A549 (cell line): ENCODE measurements around the gene GRAMD2B. TPM values are rescaled to one million over a fixed set of nuclear protein-coding genes. Genes with fewer than 3 reads are reported as not detected.

Source experiments
- ATAC-seq, 2 experiments: fragments of 200-7000 bp in 1 of 2; fragments of >200 bp in 1 of 2; cut with Nextera tagmentation in 1 of 2; cut with Tn5 transposase in 1 of 2; 3 replicates each; pipeline versions ENCODE4 v1.8.0 to v1.9.1; 2018 to 2020; ENCODE audit warnings: mild to moderate bottlenecking in 1 of 2, moderate library complexity in 1 of 2
- CTCF ChIA-PET: fragments of 300-600 bp; sonication (Branson Sonifier 250); formaldehyde crosslinking; extraction: SDS; loops from one replicate; lab custom pipeline; 2021; ENCODE audit warnings: antibody characterized with exemption, inconsistent platforms; lab: Yijun Ruan, JAX
- POLR2A ChIA-PET: fragments of 350-600 bp; formaldehyde crosslinking; extraction: SDS; loops from one replicate; lab custom pipeline; 2021; ENCODE audit warnings: antibody characterized with exemption, inconsistent platforms; lab: Yijun Ruan, JAX
- DNase-seq, 2 experiments: peaks; one replicate each; pipeline versions ENCODE4 v3.0.0 to v3.0.0-alpha.2; 2011 to 2016; ENCODE audit warnings: low read depth in 1 of 2, low spot score in 1 of 2
- FAIRE-seq: peaks from 2 replicates; lab custom pipeline; 2011; peaks lifted over from hg19 to GRCh38; lab: Jason Lieb, UNC
- H3K27ac ChIP-seq, 2 experiments: fragments of >200 bp; sonication (Bioruptor Twin); formaldehyde crosslinking; 3 replicates each; pipeline ENCODE4 v1.5.1; 2016 to 2017
- H3K4me1 ChIP-seq: fragments of >200 bp; sonication (Bioruptor Twin); formaldehyde crosslinking; 3 replicates; pipeline ENCODE4 v1.6.1; 2016
- H3K4me2 ChIP-seq: fragments of >200 bp; sonication (Bioruptor Twin); formaldehyde crosslinking; 3 replicates; pipeline ENCODE4 v1.6.1; 2016
- H3K4me3 ChIP-seq: fragments of >200 bp; sonication (Bioruptor Twin); formaldehyde crosslinking; 3 replicates; pipeline ENCODE4 v1.5.1; 2016
- H3K9me3 ChIP-seq: fragments of >200 bp; sonication (Bioruptor Twin); formaldehyde crosslinking; 3 replicates; pipeline ENCODE4 v1.6.1; 2016
- CBX2 ChIP-seq: fragments of 200-600 bp; sonication (generic); IDR thresholded peaks from 2 replicates; pipeline ENCODE4 v1.6.1; 2016; ENCODE audit warnings: low read depth, mild to moderate bottlenecking, borderline replicate concordance
- CHD2 ChIP-seq: fragments of 150-350 bp; IDR thresholded peaks from 2 replicates; pipeline ENCODE4 v1.6.1; 2014; ENCODE audit warnings: low read length; ENCODE audit not compliant: partially characterized antibody
- EHF ChIP-seq: fragments of 250-450 bp; sonication (Bioruptor Pico); IDR thresholded peaks from 2 replicates; pipeline ENCODE4 v1.5.0; 2020; ENCODE audit warnings: mild to moderate bottlenecking
- ESRRA ChIP-seq: fragments of 150-350 bp; IDR thresholded peaks from 2 replicates; pipeline ENCODE4 v1.6.1; 2014; ENCODE audit warnings: mild to moderate bottlenecking, low read length, borderline replicate concordance
- FOSL2 ChIP-seq, 2 experiments: fragments of 450-650 bp in 1 of 2; fragments of >200 bp in 1 of 2; sonication (Bioruptor Twin) in 1 of 2; formaldehyde crosslinking; IDR thresholded peaks; 2 replicates each; pipeline versions ENCODE4 v1.5.0 to v1.6.1; 2016 to 2020; ENCODE audit warnings: mild to moderate bottlenecking in 1 of 2, moderate library complexity in 1 of 2
- FOXS1 ChIP-seq: fragments of 250-450 bp; sonication (Bioruptor Pico); IDR thresholded peaks from 2 replicates; pipeline ENCODE4 v1.5.0; 2020; ENCODE audit warnings: mild to moderate bottlenecking, moderate library complexity
- HOXA7 ChIP-seq: fragments of 250-450 bp; sonication (Bioruptor Pico); IDR thresholded peaks from 2 replicates; pipeline ENCODE4 v1.5.0; 2020; ENCODE audit warnings: mild to moderate bottlenecking, moderate library complexity
- JUN ChIP-seq, 2 experiments: fragments of >200 bp; sonication (Bioruptor Twin); formaldehyde crosslinking; IDR thresholded peaks; 2 replicates in 1 of 2; 3 replicates in 1 of 2; pipeline ENCODE4 v1.6.1; 2016 to 2017
- KDM5A ChIP-seq: fragments of 200-600 bp; sonication (generic); IDR thresholded peaks from 2 replicates; pipeline ENCODE4 v1.6.1; 2016; ENCODE audit warnings: antibody characterized with exemption, mild to moderate bottlenecking
- MAZ ChIP-seq: fragments of 150-350 bp; IDR thresholded peaks from 2 replicates; pipeline ENCODE4 v1.6.1; 2014; ENCODE audit warnings: antibody characterized with exemption, low read depth, low read length, borderline replicate concordance
- NFE2L2 ChIP-seq: fragments of 150-350 bp; conservative IDR thresholded peaks from 2 replicates; pipeline ENCODE4 v1.6.1; 2014; ENCODE audit warnings: low read length
- NR3C1 ChIP-seq: fragments of >200 bp; sonication (Bioruptor Twin); formaldehyde crosslinking; IDR thresholded peaks from 3 replicates; pipeline ENCODE4 v1.6.1; 2017
- RCOR1 ChIP-seq: fragments of 150-350 bp; IDR thresholded peaks from 2 replicates; pipeline ENCODE4 v1.6.1; 2014; ENCODE audit warnings: antibody characterized with exemption, low read length, low read depth
- RFX5 ChIP-seq: fragments of 450-650 bp; IDR thresholded peaks from 2 replicates; pipeline ENCODE4 v1.7.1; 2014; ENCODE audit warnings: antibody characterized with exemption, mild to moderate bottlenecking, moderate library complexity
- SREBF2 ChIP-seq: fragments of 450-650 bp; IDR thresholded peaks from 2 replicates; pipeline ENCODE4 v1.6.1; 2014; ENCODE audit warnings: mild to moderate bottlenecking, moderate library complexity
- WGBS: methylation state at CpG from one replicate; pipeline ENCODE4 v1.1.6; 2017; ENCODE audit errors: missing lambda C conversion rate; 5-methylcytosine and 5-hydroxymethylcytosine counted together
- polyA plus RNA-seq, 4 experiments: library from polyadenylated mRNA; depleted of rRNA in 3 of 4; stranded (reverse); fragments of >200 nt; fragmentation: RNase III in 1 of 4; extraction: RNeasy Plus Mini Kit Qiagen cat#74134 plus additional on column Dnase treatment in 1 of 4; gene quantifications; 2 replicates in 3 of 4; 3 replicates in 1 of 4; pipeline ENCODE4 v1.2.3, GENCODE V29; 2011 to 2017
- TF ChIP-seq, protein P1 (sequence below): fragments of 250-450 bp; sonication (Bioruptor Pico); IDR thresholded peaks from 2 replicates; pipeline ENCODE4 v1.5.0; 2021; ENCODE audit warnings: mild to moderate bottlenecking, moderate library complexity, borderline replicate concordance
- TF ChIP-seq, protein P2 (sequence below): fragments of 150-350 bp; IDR thresholded peaks from 2 replicates; pipeline ENCODE4 v1.6.1; 2014; ENCODE audit warnings: low read depth, mild to moderate bottlenecking, low read length
- TF ChIP-seq, protein P3 (sequence below): IDR thresholded peaks from 2 replicates; pipeline ENCODE4 v1.6.1; 2012
- TF ChIP-seq, protein P4 (sequence below): fragments of >200 bp; sonication (Bioruptor Twin); formaldehyde crosslinking; IDR thresholded peaks from 3 replicates; pipeline ENCODE4 v1.5.1; 2016
- TF ChIP-seq, protein P5 (sequence below): IDR thresholded peaks from 2 replicates; pipeline ENCODE4 v1.6.1; 2012; ENCODE audit warnings: low read depth, borderline replicate concordance

The GRAMD2B gene
- polyA plus RNA-seq, 2 of the 4 experiments (the other 2 are of a cell fraction), result 1.0 to 1.2 TPM

DNA sequence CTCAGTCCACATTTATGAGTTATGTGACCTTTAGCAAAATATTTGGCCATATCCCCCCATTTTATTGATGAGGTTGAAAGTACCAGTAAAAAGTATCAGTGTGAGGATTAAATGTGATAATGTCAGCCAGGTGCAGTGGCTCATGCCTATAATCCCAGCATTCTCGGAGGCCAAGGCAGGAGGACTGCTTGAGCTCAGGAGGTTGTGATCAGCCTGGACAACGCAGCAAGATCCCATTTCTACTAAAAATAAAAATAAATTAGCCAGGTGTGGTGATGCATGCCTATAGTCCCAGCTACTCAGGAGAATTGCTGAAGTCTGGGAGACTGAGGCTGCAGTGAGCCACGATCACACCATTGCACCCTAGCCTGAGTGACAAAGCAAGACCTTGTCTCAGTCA, 71.2 kb downstream of the GRAMD2B start:
- FAIRE-seq (no peak), DNase-seq (no peak), ATAC-seq (no peak)
- H3K27ac ChIP-seq, result no peak overlapping the region
- no peak overlapping the region for H3K4me3 ChIP-seq
- WGBS, result 62% methylated on average over 3 of the region's 3 CpGs
- POLR2A ChIA-PET, result no interaction called here
- no peak overlapping the region for H3K4me2 ChIP-seq
- H3K9me3 ChIP-seq, result no peaks in the 10 kb centered on the region
- H3K4me1 ChIP-seq, result no peaks in the 10 kb centered on the region
- TF ChIP-seq ESRRA, result no peak
- CTCF ChIA-PET, result interaction anchor here (0.6 to 1.5 kb wide), 2 partner anchors 10 to 141 kb away, joined by 3 to 5 read pairs; no protein-coding TSS in a partner anchor

DNA sequence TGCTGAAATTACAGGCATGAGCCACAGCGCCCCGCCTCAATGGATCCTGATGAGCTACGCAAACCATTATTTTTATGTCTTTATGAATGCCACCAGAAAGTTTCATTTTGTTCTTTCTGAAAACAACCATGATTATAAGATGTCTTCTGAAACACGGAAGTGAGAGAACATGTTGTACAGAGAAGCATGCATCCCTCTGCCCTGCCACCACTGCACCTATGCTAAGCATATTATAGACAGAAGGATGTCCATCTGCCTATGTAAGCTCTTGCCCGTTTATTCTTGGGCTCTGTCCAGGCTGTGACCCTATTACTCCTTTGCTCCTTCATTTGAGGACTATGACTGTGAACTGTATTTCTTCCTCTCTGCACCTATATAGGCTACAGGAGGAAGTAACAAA, 74.3 kb downstream of the GRAMD2B start:
- 74% methylated on average over 5 of the region's 5 CpGs for WGBS
- ATAC-seq, result no peak
- Histone ChIP-seq H3K9me3 (no peaks in the 10 kb centered on the region), H3K4me2 (no peak overlapping the region), H3K4me3 (no peak overlapping the region), H3K4me1 (no peaks in the 10 kb centered on the region), H3K27ac (no peak overlapping the region)
- DNase-seq, result no peak
- POLR2A ChIA-PET, result no interaction called here
- TF ChIP-seq HOXA7 (CRISPR knock-in tag) (no peak), CBX2 (no peak), CHD2 (no peak), SREBF2 (no peak), MAZ (no peak), FOXS1 (CRISPR knock-in tag) (no peak), RFX5 (no peak), EHF (CRISPR knock-in tag) (no peak), RCOR1 (no peak), NR3C1 (no peak), KDM5A (no peak), FOSL2 (IDR thresholded peaks at IDR 0.05) (no peak), FOSL2 (CRISPR knock-in tag; IDR thresholded peaks at IDR 0.05) (no peak)
- TF ChIP-seq, protein P1, sequence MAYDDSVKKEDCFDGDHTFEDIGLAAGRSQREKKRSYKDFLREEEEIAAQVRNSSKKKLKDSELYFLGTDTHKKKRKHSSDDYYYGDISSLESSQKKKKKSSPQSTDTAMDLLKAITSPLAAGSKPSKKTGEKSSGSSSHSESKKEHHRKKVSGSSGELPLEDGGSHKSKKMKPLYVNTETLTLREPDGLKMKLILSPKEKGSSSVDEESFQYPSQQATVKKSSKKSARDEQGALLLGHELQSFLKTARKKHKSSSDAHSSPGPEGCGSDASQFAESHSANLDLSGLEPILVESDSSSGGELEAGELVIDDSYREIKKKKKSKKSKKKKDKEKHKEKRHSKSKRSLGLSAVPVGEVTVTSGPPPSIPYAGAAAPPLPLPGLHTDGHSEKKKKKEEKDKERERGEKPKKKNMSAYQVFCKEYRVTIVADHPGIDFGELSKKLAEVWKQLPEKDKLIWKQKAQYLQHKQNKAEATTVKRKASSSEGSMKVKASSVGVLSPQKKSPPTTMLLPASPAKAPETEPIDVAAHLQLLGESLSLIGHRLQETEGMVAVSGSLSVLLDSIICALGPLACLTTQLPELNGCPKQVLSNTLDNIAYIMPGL (CRISPR knock-in tag), result no peak
- TF ChIP-seq, protein P2, sequence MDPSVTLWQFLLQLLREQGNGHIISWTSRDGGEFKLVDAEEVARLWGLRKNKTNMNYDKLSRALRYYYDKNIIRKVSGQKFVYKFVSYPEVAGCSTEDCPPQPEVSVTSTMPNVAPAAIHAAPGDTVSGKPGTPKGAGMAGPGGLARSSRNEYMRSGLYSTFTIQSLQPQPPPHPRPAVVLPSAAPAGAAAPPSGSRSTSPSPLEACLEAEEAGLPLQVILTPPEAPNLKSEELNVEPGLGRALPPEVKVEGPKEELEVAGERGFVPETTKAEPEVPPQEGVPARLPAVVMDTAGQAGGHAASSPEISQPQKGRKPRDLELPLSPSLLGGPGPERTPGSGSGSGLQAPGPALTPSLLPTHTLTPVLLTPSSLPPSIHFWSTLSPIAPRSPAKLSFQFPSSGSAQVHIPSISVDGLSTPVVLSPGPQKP, result no peak
- TF ChIP-seq, protein P3, sequence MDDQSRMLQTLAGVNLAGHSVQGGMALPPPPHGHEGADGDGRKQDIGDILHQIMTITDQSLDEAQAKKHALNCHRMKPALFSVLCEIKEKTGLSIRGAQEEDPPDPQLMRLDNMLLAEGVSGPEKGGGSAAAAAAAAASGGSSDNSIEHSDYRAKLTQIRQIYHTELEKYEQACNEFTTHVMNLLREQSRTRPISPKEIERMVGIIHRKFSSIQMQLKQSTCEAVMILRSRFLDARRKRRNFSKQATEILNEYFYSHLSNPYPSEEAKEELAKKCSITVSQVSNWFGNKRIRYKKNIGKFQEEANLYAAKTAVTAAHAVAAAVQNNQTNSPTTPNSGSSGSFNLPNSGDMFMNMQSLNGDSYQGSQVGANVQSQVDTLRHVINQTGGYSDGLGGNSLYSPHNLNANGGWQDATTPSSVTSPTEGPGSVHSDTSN, result no peak
- no peak for FAIRE-seq
- CTCF ChIA-PET, result interaction anchor here (0.6 to 1.1 kb wide), 2 partner anchors 29 to 54 kb away, joined by 3 to 4 read pairs; no protein-coding TSS in a partner anchor

DNA sequence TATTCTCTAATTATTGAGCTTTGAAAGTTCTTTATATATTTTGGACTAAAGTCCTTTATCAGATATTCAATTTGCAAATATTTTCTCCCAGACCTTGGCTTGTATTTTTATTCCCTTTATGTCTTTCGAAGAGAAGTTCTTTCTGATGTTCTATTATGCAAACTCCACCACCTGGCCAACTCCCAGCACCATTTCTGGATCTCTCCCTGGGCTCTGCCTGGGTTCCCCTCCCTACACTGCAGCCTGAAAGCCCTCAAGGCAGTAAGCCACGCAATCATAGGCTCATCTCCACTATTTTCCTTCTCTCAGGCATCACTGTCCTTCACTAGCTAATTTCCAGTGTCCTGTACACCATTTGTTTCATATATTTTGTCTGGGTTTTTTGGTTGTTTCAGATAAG, 76.1 kb downstream of the GRAMD2B start:
- POLR2A ChIA-PET, result no interaction called here
- no peaks in the 10 kb centered on the region for H3K9me3 ChIP-seq
- DNase-seq (no peak), ATAC-seq (no peak)
- TF ChIP-seq, protein P4, sequence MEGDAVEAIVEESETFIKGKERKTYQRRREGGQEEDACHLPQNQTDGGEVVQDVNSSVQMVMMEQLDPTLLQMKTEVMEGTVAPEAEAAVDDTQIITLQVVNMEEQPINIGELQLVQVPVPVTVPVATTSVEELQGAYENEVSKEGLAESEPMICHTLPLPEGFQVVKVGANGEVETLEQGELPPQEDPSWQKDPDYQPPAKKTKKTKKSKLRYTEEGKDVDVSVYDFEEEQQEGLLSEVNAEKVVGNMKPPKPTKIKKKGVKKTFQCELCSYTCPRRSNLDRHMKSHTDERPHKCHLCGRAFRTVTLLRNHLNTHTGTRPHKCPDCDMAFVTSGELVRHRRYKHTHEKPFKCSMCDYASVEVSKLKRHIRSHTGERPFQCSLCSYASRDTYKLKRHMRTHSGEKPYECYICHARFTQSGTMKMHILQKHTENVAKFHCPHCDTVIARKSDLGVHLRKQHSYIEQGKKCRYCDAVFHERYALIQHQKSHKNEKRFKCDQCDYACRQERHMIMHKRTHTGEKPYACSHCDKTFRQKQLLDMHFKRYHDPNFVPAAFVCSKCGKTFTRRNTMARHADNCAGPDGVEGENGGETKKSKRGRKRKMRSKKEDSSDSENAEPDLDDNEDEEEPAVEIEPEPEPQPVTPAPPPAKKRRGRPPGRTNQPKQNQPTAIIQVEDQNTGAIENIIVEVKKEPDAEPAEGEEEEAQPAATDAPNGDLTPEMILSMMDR, result no peak
- TF ChIP-seq, protein P5, sequence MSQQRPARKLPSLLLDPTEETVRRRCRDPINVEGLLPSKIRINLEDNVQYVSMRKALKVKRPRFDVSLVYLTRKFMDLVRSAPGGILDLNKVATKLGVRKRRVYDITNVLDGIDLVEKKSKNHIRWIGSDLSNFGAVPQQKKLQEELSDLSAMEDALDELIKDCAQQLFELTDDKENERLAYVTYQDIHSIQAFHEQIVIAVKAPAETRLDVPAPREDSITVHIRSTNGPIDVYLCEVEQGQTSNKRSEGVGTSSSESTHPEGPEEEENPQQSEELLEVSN, result no peak
- TF ChIP-seq JUN (IDR thresholded peaks at IDR 0.05), result no peak
- TF ChIP-seq NFE2L2, result no peak
- TF ChIP-seq, all 56 proteins: peak for 0
- Histone ChIP-seq H3K4me2 (no peak overlapping the region), H3K4me3 (no peak overlapping the region), H3K27ac (no peak overlapping the region), H3K4me1 (no peaks in the 10 kb centered on the region)
- CTCF ChIA-PET, result interaction anchor here (1.2 to 2.3 kb wide), 7 partner anchors 10 to 160 kb away, joined by 3 to 6 read pairs (median 4); no protein-coding TSS in a partner anchor
- FAIRE-seq, result no peak
- WGBS, result 6% methylated on average over 2 of the region's 2 CpGs
